ENCODE measurements around the gene ZNF18. TPM values are rescaled to one million over a fixed set of nuclear protein-coding genes. Genes with fewer than 3 reads are reported as not detected.
A peak's percentile ranks its signal among the peaks of the same experiment; 100 is the strongest.

Gene ZNF18
- total RNA-seq: 5.4 TPM

DNA sequence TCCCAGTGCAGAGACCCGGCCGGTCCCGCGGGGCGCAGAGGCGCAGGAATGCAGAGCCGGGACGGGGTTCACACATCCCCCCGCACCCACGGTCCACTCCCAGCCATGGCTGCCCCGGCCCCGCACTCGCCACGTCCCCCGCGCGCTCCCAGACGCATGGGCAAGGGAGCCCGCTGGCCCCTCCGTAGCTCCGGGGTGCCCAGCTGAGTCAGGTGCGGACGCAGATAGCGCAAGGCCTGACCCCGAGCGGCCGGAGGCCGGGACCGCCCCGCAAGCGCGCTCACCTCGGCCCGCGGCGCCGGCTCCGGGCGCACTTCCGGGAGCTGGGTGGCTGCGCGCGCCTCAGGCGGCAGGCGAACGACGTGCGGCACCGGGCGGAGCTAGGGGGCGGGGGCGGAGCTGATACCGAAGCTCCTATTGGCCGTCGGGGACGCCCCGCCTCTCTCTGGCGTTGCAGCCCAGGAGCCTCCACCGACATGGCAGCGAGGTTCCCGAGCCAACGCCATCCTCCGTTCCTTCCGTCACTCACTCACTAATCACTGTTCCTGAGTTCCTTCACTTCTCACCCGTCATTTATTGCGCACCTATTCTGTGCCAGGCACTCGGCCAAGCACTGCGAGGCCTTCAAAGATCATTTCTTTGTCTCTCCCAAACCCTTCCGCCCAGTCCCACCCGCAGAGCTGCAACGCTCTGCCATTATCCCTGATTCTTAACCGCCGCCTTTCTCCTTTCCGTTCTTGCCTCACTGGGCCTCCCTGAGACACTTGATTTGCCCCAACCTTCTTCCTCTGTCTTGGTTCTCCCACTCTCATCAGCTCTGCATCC, at the start of gene ZNF18:
Gene ZNF18 (minus strand): TSS at position 329 of the 825 bp plus-strand sequence. CDS start 4,646 bp downstream, outside the sequence.
- DNase-seq (ENCODE audit: low read depth in 2 of 3, low spot score in 2 of 3): peak; percentile 88 to 96 (median 95)

- DNase-seq (ENCODE audit: low read depth in 2 of 3, low spot score in 2 of 3): no peak
These were observed 49.5 kb upstream of the ZNF18 start for GRCh38 chr17:12046786-12047185.

- no peak for DNase-seq (ENCODE audit: low read depth in 2 of 3, low spot score in 2 of 3)
These were observed 46.4 kb upstream of the ZNF18 start for GRCh38 chr17:12043702-12044101.

DNA sequence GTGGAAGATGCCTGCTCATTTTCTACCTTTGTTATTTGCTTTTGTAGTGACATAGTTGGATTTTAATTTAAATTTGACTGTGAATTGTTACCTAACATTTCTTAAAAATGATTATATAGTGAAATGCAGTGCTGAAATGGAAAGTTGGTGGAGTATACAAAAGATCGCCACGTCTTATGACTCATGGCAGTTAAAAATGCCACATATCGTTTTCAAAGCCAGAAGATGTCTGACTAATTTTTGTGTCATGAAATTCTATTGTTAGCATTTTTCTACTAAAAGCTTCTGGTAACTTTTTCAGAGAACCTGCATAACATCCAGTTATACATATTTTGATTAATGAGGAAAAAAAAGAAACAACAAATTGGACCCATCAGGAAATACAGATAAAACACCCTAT, 44.0 kb upstream of the ZNF18 start:
- DNase-seq (ENCODE audit: low read depth in 2 of 3, low spot score in 2 of 3): no peak

DNA sequence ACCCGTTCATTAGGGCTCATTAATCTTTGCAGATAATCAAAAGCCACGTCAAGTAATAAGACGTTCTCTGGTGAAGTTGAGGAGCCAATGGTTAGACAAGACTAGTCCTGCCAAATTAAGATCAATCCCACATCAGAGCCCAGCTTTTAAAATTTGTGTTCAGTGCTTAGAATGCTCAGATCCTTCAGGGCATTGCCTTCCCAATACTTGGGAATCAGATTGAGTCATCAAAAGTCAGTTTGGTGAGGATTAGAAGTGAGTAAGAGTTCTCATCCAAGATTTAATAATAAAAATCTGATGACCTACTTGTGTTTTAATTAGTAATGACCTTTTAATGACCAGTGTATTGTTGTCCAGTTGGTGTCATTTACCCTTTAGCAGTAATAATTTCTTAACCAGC, 43.2 kb upstream of the ZNF18 start:
- DNase-seq (ENCODE audit: low read depth in 2 of 3, low spot score in 2 of 3): no peak

GRCh38 chr17:12037970-12038369, 40.7 kb upstream of the ZNF18 start:
- no peak for DNase-seq (ENCODE audit: low read depth in 2 of 3, low spot score in 2 of 3)

DNA sequence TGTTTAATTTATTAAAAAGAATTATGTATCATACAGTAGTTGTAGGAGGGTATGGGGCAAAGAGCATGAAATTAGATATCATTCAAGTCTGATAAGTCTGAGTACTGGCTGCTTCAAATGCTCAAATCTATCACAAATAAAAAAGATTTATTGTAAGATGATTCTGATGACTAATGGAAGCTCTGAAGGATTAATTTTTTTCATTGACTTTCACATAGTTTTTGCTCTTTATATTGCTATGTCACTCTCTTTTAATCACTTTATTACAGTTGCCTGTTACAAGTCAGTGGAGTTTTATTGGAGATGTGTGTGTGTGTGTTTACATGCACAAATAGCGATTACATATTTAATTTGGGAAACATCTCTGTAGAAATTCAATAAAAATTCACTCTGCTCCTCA, 38.4 kb upstream of the ZNF18 start:
- no peak for DNase-seq (ENCODE audit: low read depth in 2 of 3, low spot score in 2 of 3)

DNA sequence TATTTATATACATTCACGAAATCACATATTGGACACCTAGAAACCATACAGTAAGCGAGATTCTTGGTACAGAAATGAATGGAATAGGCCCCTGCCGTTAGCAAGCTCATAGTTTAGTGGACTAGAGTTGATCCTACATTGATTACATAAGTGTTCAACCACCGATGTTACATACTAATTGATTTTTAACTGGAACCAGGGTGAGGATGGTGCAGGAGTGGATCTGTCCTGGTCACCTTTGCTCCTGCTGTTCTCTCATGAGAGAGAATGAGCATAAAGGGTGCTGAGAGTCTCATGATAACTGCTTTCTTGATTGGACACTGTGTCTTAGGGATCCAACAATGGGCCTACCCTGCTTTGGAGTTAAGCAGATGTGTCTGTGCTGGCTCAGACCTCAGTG, 37.3 kb upstream of the ZNF18 start:
- no peak for DNase-seq (ENCODE audit: low read depth in 2 of 3, low spot score in 2 of 3)

DNA sequence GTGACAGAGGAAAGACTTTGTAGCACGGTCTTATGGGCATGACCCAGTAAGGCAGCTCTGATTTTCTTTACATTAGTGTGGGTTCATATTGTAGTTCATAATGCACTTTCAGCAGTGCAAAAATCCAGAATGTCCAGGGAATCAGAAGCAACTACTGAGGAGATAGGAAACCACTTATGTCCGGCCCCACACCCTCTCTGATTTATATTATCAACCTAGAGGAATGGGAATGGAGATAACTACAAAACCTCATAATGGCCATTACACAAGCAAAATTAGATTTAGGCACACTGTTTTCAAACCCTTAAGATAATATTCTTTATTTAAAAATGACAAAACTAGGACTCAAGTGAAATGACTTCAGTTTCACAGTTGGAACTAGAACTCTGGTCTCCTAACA, 31.3 kb upstream of the ZNF18 start:
- DNase-seq (ENCODE audit: low read depth in 2 of 3, low spot score in 2 of 3): no peak

DNA sequence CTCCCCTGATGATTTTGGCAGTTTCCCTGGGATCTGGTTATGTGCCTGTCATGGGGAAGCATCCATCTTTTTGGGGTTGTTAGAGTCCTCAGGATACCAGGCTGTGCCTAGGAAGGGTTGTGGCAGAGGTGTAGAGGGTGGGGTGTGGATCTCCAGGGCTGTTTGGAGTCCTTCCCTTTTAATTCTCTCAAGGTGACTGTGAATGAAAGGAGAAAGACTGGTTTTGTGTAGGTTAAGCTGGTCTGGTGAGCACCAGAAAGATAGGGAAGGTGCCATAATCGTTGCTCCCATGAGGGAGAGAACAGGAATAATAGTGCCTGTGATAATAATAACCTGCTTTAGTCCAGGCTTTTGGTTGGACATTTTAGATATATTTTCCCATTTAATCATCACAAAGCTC, 30.4 kb upstream of the ZNF18 start:
- DNase-seq (ENCODE audit: low read depth in 2 of 3, low spot score in 2 of 3): no peak

DNA sequence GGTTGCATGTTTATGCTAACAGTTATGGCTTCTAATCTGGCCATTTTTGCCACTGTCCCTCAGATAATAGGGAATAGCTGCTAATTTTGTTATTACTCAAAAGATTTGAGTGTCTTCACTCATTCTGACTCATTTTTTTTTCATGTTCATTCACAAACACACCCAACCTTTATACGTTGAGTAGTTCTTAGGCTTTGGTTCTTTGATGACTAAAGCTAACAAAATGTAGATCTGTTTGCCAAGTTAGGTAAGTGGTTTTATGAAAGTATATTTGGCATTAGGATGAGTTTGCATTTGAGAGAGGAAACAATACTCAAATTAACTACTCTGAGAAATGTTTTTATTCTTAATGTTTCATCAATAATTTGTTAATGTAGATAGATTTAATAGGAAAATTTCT, 27.1 kb upstream of the ZNF18 start:
- no peak for DNase-seq (ENCODE audit: low read depth in 2 of 3, low spot score in 2 of 3)

DNA sequence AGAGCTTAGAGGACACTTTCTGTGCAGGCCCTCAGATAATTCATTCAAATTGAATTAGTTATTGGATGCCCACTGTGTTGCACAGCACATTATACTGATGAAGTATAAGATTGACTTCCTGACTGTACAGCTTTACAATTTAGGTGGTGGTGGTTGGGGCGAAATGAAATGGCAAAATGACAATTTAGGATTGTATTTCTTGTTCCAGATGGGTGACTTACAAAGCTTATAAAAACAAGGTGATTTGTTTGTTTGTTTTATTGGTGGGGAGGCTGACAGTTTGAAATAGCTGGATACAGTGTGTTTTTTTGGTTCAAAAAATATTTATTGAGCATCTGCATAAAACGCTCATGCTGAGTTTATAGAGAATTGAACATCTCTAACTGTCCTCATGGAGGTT, 25.0 kb upstream of the ZNF18 start:
- no peak for DNase-seq (ENCODE audit: low read depth in 2 of 3, low spot score in 2 of 3)

GRCh38 chr17:12021623-12022140, 24.4 kb upstream of the ZNF18 start:
- DNase-seq (ENCODE audit: low read depth in 2 of 3, low spot score in 2 of 3): no peak

DNA sequence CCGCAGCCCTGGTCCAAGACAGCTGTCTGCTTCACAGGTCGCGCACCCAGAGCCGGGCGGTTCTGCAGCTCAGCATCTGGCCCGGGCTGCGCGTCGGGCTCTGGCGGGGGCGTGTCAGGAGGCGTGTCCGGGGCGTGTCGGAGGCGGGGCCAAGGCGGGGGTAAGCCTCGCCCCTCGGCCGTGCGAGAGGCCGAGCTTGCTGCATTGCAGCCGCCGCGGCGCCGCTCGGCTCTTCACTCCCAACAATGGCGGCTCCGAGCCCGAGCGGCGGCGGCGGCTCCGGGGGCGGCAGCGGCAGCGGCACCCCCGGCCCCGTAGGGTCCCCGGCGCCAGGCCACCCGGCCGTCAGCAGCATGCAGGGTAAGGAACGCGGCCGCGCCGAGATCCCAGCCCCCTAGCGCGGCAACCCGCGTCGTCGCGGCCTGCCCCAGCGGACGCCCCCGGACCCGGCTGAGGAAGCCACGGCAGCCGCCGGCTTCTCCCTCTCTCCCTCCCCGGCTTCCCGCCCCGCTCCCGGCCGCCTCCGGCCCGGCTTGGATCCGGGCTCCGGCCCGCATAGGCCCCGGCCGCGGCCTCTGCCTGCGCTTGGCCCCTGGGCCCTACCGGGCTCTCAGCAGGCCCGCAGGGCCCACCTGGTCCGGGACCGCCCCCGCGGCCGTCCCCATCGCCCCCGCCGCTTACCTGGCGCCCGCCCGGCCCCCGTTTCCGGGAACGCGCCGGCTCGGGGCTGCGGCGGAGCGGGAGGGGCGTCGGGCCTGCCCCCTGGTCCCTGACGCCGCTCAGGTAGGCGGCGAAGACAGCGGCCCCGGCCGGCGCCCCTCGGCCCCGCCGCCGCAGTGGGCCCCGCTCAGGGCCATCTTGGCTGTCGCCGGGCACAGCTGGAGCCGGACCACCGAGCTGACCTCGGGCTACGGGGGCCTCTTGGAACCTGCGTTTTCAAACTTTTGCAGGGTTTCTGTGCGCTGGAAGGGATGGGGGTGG, 23.7 kb upstream of the ZNF18 start, which contains the start of gene MAP2K4:
Gene MAP2K4 (plus strand): TSS at position 236 of the 981 bp plus-strand sequence. CDS start 10 bp downstream, at position 246.
- peak; percentile 87 to 93 (median 89) for DNase-seq (ENCODE audit: low read depth in 2 of 3, low spot score in 2 of 3)

GRCh38 chr17:12007466-12007865, 10.2 kb upstream of the ZNF18 start:
- no peak for DNase-seq (ENCODE audit: low read depth in 2 of 3, low spot score in 2 of 3)

GRCh38 chr17:11999696-12000095, 2.4 kb upstream of the ZNF18 start:
- no peak for DNase-seq (ENCODE audit: low read depth in 2 of 3, low spot score in 2 of 3)

- DNase-seq (ENCODE audit: low read depth in 2 of 3, low spot score in 2 of 3): no peak
These were observed 628 bp upstream of the ZNF18 start for GRCh38 chr17:11997972-11998233.

DNA sequence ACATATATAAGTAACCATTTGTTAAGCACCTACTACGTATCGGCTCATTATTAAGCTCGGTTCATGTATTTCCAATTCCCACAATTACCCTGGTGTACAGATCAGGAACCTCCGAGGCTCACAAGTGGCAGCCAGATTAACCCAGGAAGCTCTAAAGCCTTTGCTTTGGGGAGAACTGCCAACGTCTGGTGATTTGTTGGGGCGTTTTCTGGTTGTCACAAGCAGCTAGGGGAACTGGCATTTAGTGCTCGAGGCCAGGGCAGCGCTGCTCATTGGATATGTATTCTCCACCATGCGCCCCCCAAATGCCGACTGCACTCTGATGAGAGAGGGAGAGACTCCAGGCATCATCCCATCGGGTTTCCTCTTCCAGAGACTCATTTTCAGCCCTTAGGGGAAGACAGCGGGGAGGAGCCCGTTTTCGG, 541 bp downstream of the ZNF18 start:
- DNase-seq (ENCODE audit: low read depth in 2 of 3, low spot score in 2 of 3): peak in 2 of 3 donors; percentile 79 to 94

- DNase-seq (ENCODE audit: low read depth in 2 of 3, low spot score in 2 of 3): no peak
These were observed 5.8 kb downstream of the ZNF18 start for GRCh38 chr17:11991461-11991860.

DNA sequence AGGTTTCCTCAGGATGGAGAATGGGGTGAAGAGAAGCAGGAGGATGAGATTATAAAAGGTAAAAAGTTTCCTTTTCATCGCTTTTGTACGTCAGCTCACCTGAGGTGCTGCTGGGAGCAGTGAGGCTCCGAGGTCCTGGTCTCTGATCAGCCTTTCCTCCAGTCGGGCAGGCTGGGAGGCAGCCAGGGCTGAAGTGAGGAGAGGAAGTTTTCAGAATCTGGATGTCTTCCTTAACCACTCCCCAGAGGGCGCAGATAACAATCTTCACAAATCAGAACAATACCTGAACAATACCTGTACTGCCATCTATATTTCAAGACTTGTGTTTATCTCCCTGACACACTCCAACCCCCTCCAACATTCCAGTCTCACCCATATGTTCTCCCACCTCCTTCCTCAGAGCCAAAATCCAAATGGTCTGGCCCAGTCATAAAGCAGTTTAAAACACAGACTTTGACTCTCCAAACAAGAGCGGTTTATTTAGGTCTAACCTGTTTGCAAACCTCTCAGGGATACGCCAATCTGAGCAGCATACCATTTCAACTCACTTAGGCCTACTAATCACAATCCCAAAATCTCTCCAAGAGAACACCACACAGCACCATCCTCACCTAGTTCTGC, 6.8 kb downstream of the ZNF18 start:
- no peak for DNase-seq (ENCODE audit: low read depth in 2 of 3, low spot score in 2 of 3)

DNA sequence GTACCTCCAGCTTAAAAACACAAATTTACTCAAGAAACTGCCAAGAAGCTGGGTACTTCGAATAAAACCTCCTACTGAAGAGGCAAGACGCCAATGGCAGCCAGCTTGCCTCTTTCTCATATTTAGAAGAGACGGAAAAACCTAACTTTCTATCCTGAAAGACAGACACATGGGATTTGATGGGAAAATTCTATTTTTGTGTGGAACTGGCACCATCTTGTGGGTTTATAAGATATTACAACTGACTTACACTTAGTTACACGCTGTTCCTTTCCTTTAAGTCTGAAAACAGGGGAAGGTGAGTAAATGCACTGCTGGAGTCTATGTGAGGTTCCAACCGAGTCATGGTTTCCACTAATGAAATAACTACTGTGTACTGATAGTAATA, 10.3 kb downstream of the ZNF18 start:
- no peak for DNase-seq (ENCODE audit: low read depth in 2 of 3, low spot score in 2 of 3)

Measured in hematopoietic multipotent progenitor cell (in vitro differentiated cells).